Cardiac fibroblast (primary cell): ENCODE measurements around the gene KBTBD8.

Experiments
- DNase-seq, 2 donors: peaks; one replicate each; pipeline versions ENCODE4 v3.0.0 to v3.0.0-alpha.2; 2010; ENCODE audit warnings: low read depth in 2 of 2
- H3K4me3 ChIP-seq, 2 donors: replicated peaks in 1 of 2; 1 replicate in 1 of 2; 2 replicates in 1 of 2; pipeline ENCODE4 v1.5.1; 2011; ENCODE audit warnings: low read depth in 2 of 2, low read length in 2 of 2, mild to moderate bottlenecking in 2 of 2, moderate library complexity in 1 of 2
- TF ChIP-seq, protein P1 (sequence below): IDR thresholded peaks from one replicate; pipeline ENCODE4 v1.5.1; 2011; ENCODE audit warnings: low read depth, mild to moderate bottlenecking, low read length, inconsistent platforms

The KBTBD8 gene

DNA sequence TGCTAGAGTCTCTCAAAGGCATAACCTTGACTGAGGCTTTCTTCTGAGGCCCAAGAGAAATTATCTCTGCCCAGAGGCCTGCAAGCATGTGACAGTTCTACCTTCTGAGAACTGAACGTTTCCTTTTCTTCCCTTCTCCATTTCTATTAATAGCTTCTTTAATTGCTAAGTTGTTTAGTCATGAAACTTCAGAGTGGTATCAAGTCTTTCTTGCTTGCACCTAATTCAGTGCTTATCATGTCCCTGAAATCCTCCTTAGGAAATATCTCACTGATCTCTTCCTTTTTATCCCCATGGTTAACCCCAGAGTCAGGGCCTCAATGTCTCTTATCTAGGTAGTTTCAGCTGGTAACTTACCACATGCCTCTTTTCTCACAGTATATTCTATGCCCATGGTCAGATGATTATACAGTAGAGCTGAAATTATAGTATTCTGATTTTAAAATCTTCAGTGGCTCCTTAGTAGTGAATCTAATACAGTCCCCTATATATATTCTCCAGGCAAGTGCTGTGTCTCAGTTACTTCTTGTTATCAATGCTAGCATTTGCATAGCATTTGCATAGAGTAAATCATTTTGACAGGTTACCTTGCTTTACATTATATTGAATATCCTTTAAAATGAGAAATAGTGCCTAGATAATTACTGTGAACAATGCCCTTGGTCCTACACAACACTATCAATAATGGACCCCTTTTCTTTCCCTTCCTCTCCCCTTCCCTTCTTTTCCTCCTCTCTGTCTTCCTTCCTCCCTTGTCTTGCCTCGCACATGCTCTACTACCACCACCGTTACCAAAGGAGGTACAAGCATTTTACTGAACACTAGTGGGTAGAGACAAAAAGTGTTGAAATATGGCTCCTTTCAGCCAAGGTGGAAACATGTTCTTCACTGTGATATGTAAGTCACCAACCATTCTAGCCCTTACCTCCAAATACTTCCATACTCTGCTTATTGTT is 33.0 kb downstream of the KBTBD8 start:
- TF ChIP-seq, protein P1, sequence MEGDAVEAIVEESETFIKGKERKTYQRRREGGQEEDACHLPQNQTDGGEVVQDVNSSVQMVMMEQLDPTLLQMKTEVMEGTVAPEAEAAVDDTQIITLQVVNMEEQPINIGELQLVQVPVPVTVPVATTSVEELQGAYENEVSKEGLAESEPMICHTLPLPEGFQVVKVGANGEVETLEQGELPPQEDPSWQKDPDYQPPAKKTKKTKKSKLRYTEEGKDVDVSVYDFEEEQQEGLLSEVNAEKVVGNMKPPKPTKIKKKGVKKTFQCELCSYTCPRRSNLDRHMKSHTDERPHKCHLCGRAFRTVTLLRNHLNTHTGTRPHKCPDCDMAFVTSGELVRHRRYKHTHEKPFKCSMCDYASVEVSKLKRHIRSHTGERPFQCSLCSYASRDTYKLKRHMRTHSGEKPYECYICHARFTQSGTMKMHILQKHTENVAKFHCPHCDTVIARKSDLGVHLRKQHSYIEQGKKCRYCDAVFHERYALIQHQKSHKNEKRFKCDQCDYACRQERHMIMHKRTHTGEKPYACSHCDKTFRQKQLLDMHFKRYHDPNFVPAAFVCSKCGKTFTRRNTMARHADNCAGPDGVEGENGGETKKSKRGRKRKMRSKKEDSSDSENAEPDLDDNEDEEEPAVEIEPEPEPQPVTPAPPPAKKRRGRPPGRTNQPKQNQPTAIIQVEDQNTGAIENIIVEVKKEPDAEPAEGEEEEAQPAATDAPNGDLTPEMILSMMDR, result no peak
- DNase-seq, result no peak
- H3K4me3 ChIP-seq, result no peak overlapping the region

DNA sequence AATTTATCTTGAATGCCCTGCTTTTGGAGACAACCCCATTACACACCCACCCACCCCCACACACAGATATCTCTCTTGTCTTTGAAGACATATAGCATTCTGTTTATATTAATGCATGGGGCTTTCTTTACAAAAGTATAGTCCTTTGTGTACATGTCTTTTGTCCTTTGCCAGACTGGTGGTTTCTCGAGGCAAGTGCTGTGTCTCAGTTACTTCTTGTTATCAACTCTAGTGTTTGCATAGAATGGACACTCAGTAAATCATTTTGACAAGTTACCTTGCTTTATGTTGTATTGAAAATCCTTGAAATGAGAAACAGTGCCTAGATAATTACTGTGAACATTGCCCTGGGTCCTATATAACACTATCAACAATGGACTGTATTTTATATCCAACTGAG is 33.9 kb downstream of the KBTBD8 start:
- H3K4me3 ChIP-seq, result no peak overlapping the region
- no peak for DNase-seq
- TF ChIP-seq, protein P1, result no peak

DNA sequence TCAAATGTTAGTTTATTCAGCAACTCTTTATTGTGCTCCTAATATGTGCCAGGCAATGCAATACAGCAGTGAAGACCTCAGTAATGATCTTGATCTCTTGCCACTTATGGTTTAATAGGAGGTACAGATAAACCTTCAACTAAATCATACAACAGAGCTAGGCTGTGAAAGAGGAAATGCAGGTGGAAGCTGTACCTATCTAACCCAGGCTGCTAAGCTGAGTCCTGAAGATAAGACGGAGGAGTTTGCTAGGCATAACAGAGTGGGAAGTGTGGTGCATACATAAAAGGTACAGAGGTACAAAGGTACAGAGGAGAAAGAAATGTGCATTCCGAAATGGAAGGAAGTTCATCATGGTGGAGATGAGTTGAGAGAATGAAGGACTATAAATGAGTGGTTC is 35.0 kb downstream of the KBTBD8 start:
- no peak overlapping the region for H3K4me3 ChIP-seq
- TF ChIP-seq, protein P1, result no peak
- no peak for DNase-seq

DNA sequence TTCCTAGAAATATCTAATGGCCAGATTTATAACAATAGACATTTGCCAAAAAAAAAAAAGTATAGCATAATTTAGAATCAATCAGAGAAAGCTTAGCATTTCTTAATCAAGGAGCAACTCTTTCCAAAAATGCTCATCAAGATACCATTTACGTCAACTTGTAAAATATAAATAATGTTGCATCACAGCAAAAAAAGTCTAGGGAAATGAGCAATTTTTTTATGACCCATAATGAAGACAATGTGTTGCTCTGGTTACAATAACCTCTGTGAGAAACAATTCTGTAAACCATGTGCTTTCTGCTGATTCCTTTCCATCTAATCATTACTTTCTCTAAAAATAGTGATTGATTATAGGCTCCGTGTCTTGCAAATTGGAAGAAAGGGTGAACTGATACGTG is 36.3 kb downstream of the KBTBD8 start:
- TF ChIP-seq, protein P1, result no peak
- DNase-seq, result peak in 1 of 2 donors; percentile 8
- H3K4me3 ChIP-seq, result no peak overlapping the region

DNA sequence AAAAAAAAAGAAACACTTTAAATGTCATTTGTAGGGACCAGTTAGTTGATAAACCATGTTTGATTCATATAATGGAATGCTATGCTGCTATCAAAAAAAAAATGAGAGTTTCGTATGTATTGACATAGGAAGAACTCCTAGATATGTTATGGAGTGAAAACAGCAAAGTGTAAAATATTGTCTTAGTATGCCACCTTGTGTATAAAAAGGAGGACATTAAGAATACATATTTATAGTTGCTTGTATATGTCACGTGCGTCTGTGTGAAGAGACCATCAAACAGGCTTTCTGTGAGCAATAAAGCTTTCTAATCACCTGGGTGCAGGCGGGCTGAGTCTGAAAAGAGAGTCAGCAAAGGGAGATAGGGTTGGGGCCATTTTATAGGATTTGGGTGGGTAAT is 39.5 kb downstream of the KBTBD8 start:
- TF ChIP-seq, protein P1, result no peak
- H3K4me3 ChIP-seq, result no peak overlapping the region
- DNase-seq, result peak; percentile 57 to 66

DNA sequence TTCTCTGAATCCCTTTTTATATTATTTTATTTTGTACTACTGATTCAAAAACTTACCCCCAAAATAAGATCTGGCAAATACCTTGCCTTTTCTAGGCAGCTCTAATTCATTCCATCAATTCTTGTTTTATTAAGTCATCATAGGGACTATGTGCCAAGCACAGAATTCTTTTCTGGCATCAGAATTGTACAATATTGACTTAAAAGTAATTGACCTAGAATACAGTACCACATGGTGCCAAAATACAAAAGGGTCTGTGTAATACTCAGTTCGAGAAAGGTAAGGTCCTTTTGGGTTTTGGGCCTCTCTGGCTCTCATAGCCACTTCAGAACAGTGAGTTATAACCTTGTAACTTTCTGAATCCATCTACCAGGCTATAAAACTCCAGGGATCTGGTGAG is 46.2 kb downstream of the KBTBD8 start:
- peak; percentile 2 to 35 for DNase-seq
- TF ChIP-seq, protein P1, result no peak
- no peak overlapping the region for H3K4me3 ChIP-seq
